ENCODE data around the gene VRK1. TPM values are rescaled to one million over a fixed set of nuclear protein-coding genes. Genes with fewer than 3 reads are reported as not detected.
A peak's percentile ranks its signal among the peaks of the same experiment; 100 is the strongest.

VRK1 gene
- total RNA-seq (10 to 100 TPM; 37.3 to 41.1 TPM), polyA plus RNA-seq (10 to 100 TPM; 36.3 to 41.4 (median 39.4) TPM), total RNA-seq (51.1 to 86.7 (median 66.7) reads per million in 6 experiments)

GRCh38 chr14:96796851-96797581 lies at the start of gene VRK1:
TSS of gene VRK1 (plus strand) at chr14:96797382. CDS start at chr14:96833472, 36,090 bp downstream.
- DNase-seq (peak; percentile 88 to 96 (median 91)), ATAC-seq (peak; percentile 94 to 96)
- peak within 1 kb of the TSS; percentile 83 to 93 (median 88) for H3K4me3 Mint-ChIP-seq
- no peaks in the 10 kb centered on the region for H3K36me3 Mint-ChIP-seq
- POLR2A ChIA-PET = interaction anchor here (0.6 to 1.3 kb wide), 4 partner anchors 20 to 323 kb away, joined by 3 read pairs; no protein-coding TSS in a partner anchor
- H3K9me3 Mint-ChIP-seq = no peaks in the 10 kb centered on the region
- H3K27ac Mint-ChIP-seq = peak within 1 kb of the TSS; percentile 68 to 96 (median 92)
- peaks cover 0 to 4% (median 0%) of the 10 kb centered on the region in 5 donors for H3K27me3 Mint-ChIP-seq
- H3K4me1 Mint-ChIP-seq = peaks cover 9 to 36% (median 21%) of the 10 kb centered on the region in 4 donors

GRCh38 chr14:96747608-96748007 lies 49.6 kb upstream of the VRK1 start:
- peaks cover 7 to 37% (median 29%) of the 10 kb centered on the region in 5 donors for H3K27me3 Mint-ChIP-seq
- H3K9me3 Mint-ChIP-seq = no peaks in the 10 kb centered on the region
- no peak overlapping the region for H3K27ac Mint-ChIP-seq
- no peak for ATAC-seq
- DNase-seq = no peak
- no peak overlapping the region for H3K4me3 Mint-ChIP-seq
- POLR2A ChIA-PET = no interaction called here
- H3K36me3 Mint-ChIP-seq = no peaks in the 10 kb centered on the region
- H3K4me1 Mint-ChIP-seq = no peaks in the 10 kb centered on the region

- Mint-ChIP-seq H3K9me3 (no peaks in the 10 kb centered on the region), H3K27me3 (peaks cover 6 to 33% (median 24%) of the 10 kb centered on the region in 5 donors), H3K4me1 (no peaks in the 10 kb centered on the region), H3K36me3 (no peaks in the 10 kb centered on the region), H3K4me3 (no peak overlapping the region), H3K27ac (no peak overlapping the region)
- POLR2A ChIA-PET = no interaction called here
- no peak for DNase-seq
- no peak for ATAC-seq
Measured at GRCh38 chr14:96748362-96748761, 48.8 kb upstream of the VRK1 start.

GRCh38 chr14:96751505-96751904 lies 45.7 kb upstream of the VRK1 start:
- POLR2A ChIA-PET = no interaction called here
- ATAC-seq = no peak
- peaks cover 0 to 2% (median 0%) of the 10 kb centered on the region in 9 donors for H3K9me3 Mint-ChIP-seq
- H3K4me1 Mint-ChIP-seq = no peaks in the 10 kb centered on the region
- DNase-seq = no peak
- H3K4me3 Mint-ChIP-seq = no peak overlapping the region
- H3K27ac Mint-ChIP-seq = no peak overlapping the region
- peaks cover 0 to 20% (median 10%) of the 10 kb centered on the region in 5 donors for H3K27me3 Mint-ChIP-seq
- H3K36me3 Mint-ChIP-seq = no peaks in the 10 kb centered on the region

GRCh38 chr14:96752125-96752524 lies 45.1 kb upstream of the VRK1 start:
- Mint-ChIP-seq H3K27ac (no peak overlapping the region), H3K27me3 (peaks cover 2 to 20% (median 13%) of the 10 kb centered on the region in 5 donors), H3K9me3 (peaks cover 0 to 2% (median 0%) of the 10 kb centered on the region in 9 donors), H3K4me1 (no peaks in the 10 kb centered on the region), H3K36me3 (no peaks in the 10 kb centered on the region), H3K4me3 (no peak overlapping the region)
- ATAC-seq (no peak), DNase-seq (no peak)
- POLR2A ChIA-PET = no interaction called here

GRCh38 chr14:96752594-96752993 lies 44.6 kb upstream of the VRK1 start:
- ATAC-seq (no peak), DNase-seq (no peak)
- POLR2A ChIA-PET = no interaction called here
- H3K27me3 Mint-ChIP-seq = peaks cover 2 to 24% (median 18%) of the 10 kb centered on the region in 5 donors
- no peaks in the 10 kb centered on the region for H3K36me3 Mint-ChIP-seq
- H3K4me3 Mint-ChIP-seq = no peak overlapping the region
- no peak overlapping the region for H3K27ac Mint-ChIP-seq
- H3K9me3 Mint-ChIP-seq = peaks cover 0 to 2% (median 0%) of the 10 kb centered on the region in 9 donors
- no peaks in the 10 kb centered on the region for H3K4me1 Mint-ChIP-seq

- no peak for ATAC-seq
- POLR2A ChIA-PET = no interaction called here
- Mint-ChIP-seq H3K27me3 (peaks cover 2 to 30% (median 18%) of the 10 kb centered on the region in 5 donors), H3K9me3 (peaks cover 0 to 2% (median 0%) of the 10 kb centered on the region in 9 donors), H3K27ac (no peak overlapping the region), H3K4me1 (no peaks in the 10 kb centered on the region), H3K4me3 (no peak overlapping the region), H3K36me3 (no peaks in the 10 kb centered on the region)
- DNase-seq = no peak
Measured at GRCh38 chr14:96754162-96754844, 42.9 kb upstream of the VRK1 start.

GRCh38 chr14:96754845-96755184 lies 42.4 kb upstream of the VRK1 start:
- no peak overlapping the region for H3K27ac Mint-ChIP-seq
- no peak overlapping the region for H3K4me3 Mint-ChIP-seq
- peaks cover 2 to 30% (median 18%) of the 10 kb centered on the region in 5 donors for H3K27me3 Mint-ChIP-seq
- peaks cover 0 to 2% (median 0%) of the 10 kb centered on the region in 9 donors for H3K9me3 Mint-ChIP-seq
- ATAC-seq = no peak
- DNase-seq = no peak
- H3K36me3 Mint-ChIP-seq = no peaks in the 10 kb centered on the region
- POLR2A ChIA-PET = no interaction called here
- no peaks in the 10 kb centered on the region for H3K4me1 Mint-ChIP-seq

GRCh38 chr14:96756745-96757144 lies 40.4 kb upstream of the VRK1 start:
- Mint-ChIP-seq H3K27ac (no peak overlapping the region), H3K27me3 (peaks cover 2 to 30% (median 14%) of the 10 kb centered on the region in 5 donors), H3K36me3 (no peaks in the 10 kb centered on the region), H3K4me3 (no peak overlapping the region), H3K4me1 (no peaks in the 10 kb centered on the region), H3K9me3 (peaks cover 0 to 2% (median 0%) of the 10 kb centered on the region in 9 donors)
- POLR2A ChIA-PET = no interaction called here
- no peak for ATAC-seq
- DNase-seq = no peak

- peak overlapping the region in 1 of 10 donors; percentile 36 for H3K27ac Mint-ChIP-seq
- ATAC-seq (no peak), DNase-seq (no peak)
- H3K4me1 Mint-ChIP-seq = peaks cover 1 to 2% (median 1%) of the 10 kb centered on the region in 4 donors
- no peaks in the 10 kb centered on the region for H3K36me3 Mint-ChIP-seq
- peaks cover 2 to 30% (median 14%) of the 10 kb centered on the region in 5 donors for H3K27me3 Mint-ChIP-seq
- POLR2A ChIA-PET = no interaction called here
- no peak overlapping the region for H3K4me3 Mint-ChIP-seq
- peaks cover 0 to 2% (median 0%) of the 10 kb centered on the region in 9 donors for H3K9me3 Mint-ChIP-seq
Measured at GRCh38 chr14:96757456-96757855, 39.7 kb upstream of the VRK1 start.

- Mint-ChIP-seq H3K27me3 (peaks cover 2 to 14% (median 12%) of the 10 kb centered on the region in 5 donors), H3K4me1 (peaks cover 5 to 6% (median 5%) of the 10 kb centered on the region in 4 donors), H3K9me3 (peaks cover 0 to 3% (median 0%) of the 10 kb centered on the region in 9 donors), H3K36me3 (no peaks in the 10 kb centered on the region), H3K27ac (no peak overlapping the region), H3K4me3 (no peak overlapping the region)
- no peak for DNase-seq
- no peak for ATAC-seq
- POLR2A ChIA-PET = interaction anchor here (0.5 kb wide), 1 partner anchor 45 kb away, joined by 6 read pairs; no protein-coding TSS in a partner anchor
Measured at GRCh38 chr14:96761066-96761465, 36.1 kb upstream of the VRK1 start.

- POLR2A ChIA-PET = interaction anchor here (1.2 kb wide), 1 partner anchor 35 kb away, joined by 3 read pairs; the partner anchor contains the start of gene VRK1
- DNase-seq (peak in 7 of 10 donors; percentile 9 to 62 (median 42)), ATAC-seq (peak; percentile 93 to 99)
- Mint-ChIP-seq H3K4me3 (peak overlapping the region; percentile 47 to 80 (median 64)), H3K4me1 (peaks cover 5 to 6% (median 5%) of the 10 kb centered on the region in 4 donors), H3K27me3 (peaks cover 0 to 13% (median 4%) of the 10 kb centered on the region in 5 donors), H3K27ac (no peak overlapping the region), H3K9me3 (peaks cover 0 to 3% (median 0%) of the 10 kb centered on the region in 9 donors), H3K36me3 (no peaks in the 10 kb centered on the region)
Measured at GRCh38 chr14:96762650-96763049, 34.5 kb upstream of the VRK1 start.

GRCh38 chr14:96764012-96764411 lies 33.2 kb upstream of the VRK1 start:
- H3K4me1 Mint-ChIP-seq = peaks cover 5 to 6% (median 5%) of the 10 kb centered on the region in 4 donors
- no peak for DNase-seq
- ATAC-seq = no peak
- POLR2A ChIA-PET = interaction anchor here (0.6 to 1.2 kb wide), 2 partner anchors 33 to 703 kb away, joined by 3 to 4 read pairs; partner anchors contain the start of gene VRK1
- no peaks in the 10 kb centered on the region for H3K36me3 Mint-ChIP-seq
- peaks cover 0 to 21% (median 12%) of the 10 kb centered on the region in 5 donors for H3K27me3 Mint-ChIP-seq
- peaks cover 0 to 3% (median 0%) of the 10 kb centered on the region in 9 donors for H3K9me3 Mint-ChIP-seq
- H3K27ac Mint-ChIP-seq = no peak overlapping the region
- H3K4me3 Mint-ChIP-seq = no peak overlapping the region
